Prostate gland (tissue), 2 donors: ENCODE measurements around the gene MTAP. TPM values are rescaled to one million over a fixed set of nuclear protein-coding genes. Genes with fewer than 3 reads are reported as not detected.

Source experiments
- DNase-seq: peaks from one replicate; pipeline ENCODE4 v3.0.0-alpha.2; 2019; ENCODE audit warnings: low spot score
- H3K27ac ChIP-seq, 2 donors: fragments of 200-600 bp; sonication (generic); 2 replicates each; pipeline ENCODE4 v1.5.1; 2017 to 2019
- H3K27me3 ChIP-seq: fragments of 200-600 bp; sonication (generic); replicated peaks from 2 replicates; pipeline ENCODE4 v1.5.1; 2019; ENCODE audit not compliant: insufficient read depth
- H3K36me3 ChIP-seq, 2 donors: fragments of 200-600 bp; sonication (generic); 1 replicate in 1 of 2; 2 replicates in 1 of 2; pipeline versions ENCODE4 v1.5.1 to v1.8.1; 2017 to 2019
- H3K4me1 ChIP-seq: fragments of 200-600 bp; sonication (generic); replicated peaks from 2 replicates; pipeline ENCODE4 v1.5.1; 2019
- H3K4me3 ChIP-seq, 2 donors: fragments of 200-600 bp; sonication (generic); 2 replicates each; pipeline ENCODE4 v1.5.1; 2017 to 2019
- H3K9me3 ChIP-seq: fragments of 200-600 bp; sonication (generic); 2 replicates; pipeline ENCODE4 v1.5.1; 2017
- CTCF ChIP-seq, 4 experiments: fragments of 200-600 bp in 2 of 4; fragments of 450-650 bp in 2 of 4; sonication (generic) in 2 of 4; IDR thresholded peaks; 1 replicate in 3 of 4; 2 replicates in 1 of 4; pipeline ENCODE4 v1.5.1; 2016 to 2019; ENCODE audit warnings: antibody characterized with exemption in 4 of 4, mild to moderate bottlenecking in 2 of 4, moderate library complexity in 2 of 4
- POLR2A ChIP-seq: fragments of 450-650 bp; IDR thresholded peaks from one replicate; pipeline ENCODE4 v1.6.1; 2016; ENCODE audit warnings: antibody characterized with exemption, mild to moderate bottlenecking
- POLR2AphosphoS5 ChIP-seq: sonication (generic); formaldehyde crosslinking; IDR thresholded peaks from one replicate; pipeline ENCODE4 v1.6.1; 2017; ENCODE audit warnings: antibody characterized with exemption
- WGBS: methylation state at CpG from one replicate; pipeline ENCODE4 v1.1.5; 2018; 5-methylcytosine and 5-hydroxymethylcytosine counted together
- intact Hi-C: fragments of 100-400 bp; cut with DNase I; formaldehyde crosslinking; loops from one replicate; pipeline ENCODE4 v1.14.2; 2022
- total RNA-seq, 2 donors: library from RNA; depleted of rRNA; stranded (reverse); fragments of >200 nt; gene quantifications; one replicate each; pipeline ENCODE4 v1.1.0, GENCODE V29; 2016

The MTAP gene
- total RNA-seq, 2 donors from 2014 or later, result 13.3 to 33.5 TPM

GRCh38 chr9:21848615-21849014, 46.2 kb downstream of the MTAP start:
- H3K36me3 ChIP-seq, result no peaks in the 10 kb centered on the region
- no peaks in the 10 kb centered on the region for H3K27me3 ChIP-seq
- no peaks in the 10 kb centered on the region for H3K4me1 ChIP-seq
- no peak overlapping the region for H3K27ac ChIP-seq
- intact Hi-C loops, result no loop called here
- no peak for DNase-seq
- H3K9me3 ChIP-seq, result no peaks in the 10 kb centered on the region
- TF ChIP-seq POLR2AphosphoS5 (no peak), POLR2A (no peak), CTCF (IDR thresholded peaks at IDR 0.05) (no peak)
- H3K4me3 ChIP-seq, result no peak overlapping the region
- 93% methylated on average over 4 of the region's 4 CpGs for WGBS

DNA sequence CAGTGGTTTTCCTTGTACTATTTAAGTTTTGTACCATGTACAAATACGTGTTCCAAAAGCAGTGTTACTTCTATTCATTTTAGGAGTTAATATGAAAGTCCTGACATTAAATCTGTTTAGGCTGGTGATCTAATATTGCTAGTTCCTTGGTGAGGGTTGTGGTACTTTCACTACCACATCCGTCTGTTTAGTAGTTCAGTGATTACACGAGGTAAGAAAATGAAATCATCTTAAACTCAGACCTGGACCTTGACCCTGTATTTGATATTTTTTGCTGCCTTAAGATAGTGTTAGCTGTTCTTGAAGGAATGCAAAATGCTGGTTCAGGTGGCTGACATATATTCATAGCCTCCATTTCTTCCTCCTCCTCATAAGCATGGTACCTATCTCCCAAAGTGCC, 50.3 kb downstream of the MTAP start:
- H3K27ac ChIP-seq, result no peak overlapping the region
- H3K4me1 ChIP-seq, result no peaks in the 10 kb centered on the region
- DNase-seq, result no peak

GRCh38 chr9:21853414-21853813, 51.0 kb downstream of the MTAP start:
- H3K4me1 ChIP-seq, result no peaks in the 10 kb centered on the region
- WGBS, result 96% methylated on average over 2 of the region's 2 CpGs

More for the DNA sequence above, 50.3 kb downstream of the MTAP start:
- H3K27me3 ChIP-seq, result no peaks in the 10 kb centered on the region
- 91% methylated on average over 3 of the region's 3 CpGs for WGBS
- intact Hi-C loops, result no loop called here
- H3K36me3 ChIP-seq, result no peaks in the 10 kb centered on the region
- TF ChIP-seq CTCF (IDR thresholded peaks at IDR 0.05) (no peak), POLR2AphosphoS5 (no peak), POLR2A (no peak)
- no peak overlapping the region for H3K4me3 ChIP-seq
- no peaks in the 10 kb centered on the region for H3K9me3 ChIP-seq

DNA sequence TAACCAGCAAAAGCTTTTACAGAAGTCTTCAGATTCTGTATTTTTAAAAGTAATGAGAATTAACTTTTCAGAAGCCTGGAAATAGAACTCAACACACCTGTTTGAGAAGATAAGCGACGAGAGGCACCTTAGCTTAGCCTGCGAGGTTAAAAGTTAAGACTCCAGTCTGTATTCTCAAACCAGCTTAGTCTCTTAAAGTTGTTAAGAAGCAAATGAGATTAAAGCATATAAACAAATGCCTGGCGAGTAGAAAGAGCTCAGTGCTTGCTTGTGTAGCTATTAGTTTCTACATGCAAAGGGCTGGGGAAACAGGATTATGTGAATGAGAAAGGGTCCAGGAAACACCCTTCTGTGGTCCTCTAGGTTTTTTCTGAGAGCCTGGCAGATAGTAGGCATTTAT, 51.7 kb downstream of the MTAP start:
- intact Hi-C loops, result no loop called here
- no peaks in the 10 kb centered on the region for H3K27me3 ChIP-seq

More at GRCh38 chr9:21853414-21853813, 51.0 kb downstream of the MTAP start:
- no peak for DNase-seq
- H3K36me3 ChIP-seq, result peaks cover 0 to 3% of the 10 kb centered on the region in 2 donors
- TF ChIP-seq CTCF (IDR thresholded peaks at IDR 0.05) (no peak), POLR2A (no peak), POLR2AphosphoS5 (no peak)
- no peaks in the 10 kb centered on the region for H3K9me3 ChIP-seq
- H3K4me3 ChIP-seq, result no peak overlapping the region
- no peak overlapping the region for H3K27ac ChIP-seq
- H3K27me3 ChIP-seq, result no peaks in the 10 kb centered on the region
- intact Hi-C loops, result no loop called here

More for the DNA sequence above, 51.7 kb downstream of the MTAP start:
- Histone ChIP-seq H3K27ac (no peak overlapping the region), H3K4me3 (no peak overlapping the region), H3K4me1 (no peaks in the 10 kb centered on the region), H3K9me3 (no peaks in the 10 kb centered on the region), H3K36me3 (peaks cover 0 to 4% of the 10 kb centered on the region in 2 donors)
- no peak for TF ChIP-seq POLR2A
- TF ChIP-seq CTCF (IDR thresholded peaks at IDR 0.05), result no peak
- no peak for TF ChIP-seq POLR2AphosphoS5
- WGBS, result 96% methylated on average over 4 of the region's 4 CpGs
- DNase-seq, result no peak
